OCI-LY7 (cell line): ENCODE results near the gene FBXL14. TPM values are rescaled to one million over a fixed set of nuclear protein-coding genes. Genes with fewer than 3 reads are reported as not detected.

ENCODE experiments used
- Bru-seq: library from RNA; stranded (reverse); fragments of 400-500 nt; gene quantifications from one replicate; lab custom pipeline; 2021; lab: Mats Ljungman, UMichigan
- BruChase-seq, 2 experiments: library from RNA; stranded (reverse); fragments of 400-500 nt; gene quantifications; one replicate each; lab custom pipeline; 2021; lab: Mats Ljungman, UMichigan
- BruUV-seq: library from RNA; stranded (reverse); fragments of 400-500 nt; replicated peaks from 2 replicates; lab custom pipeline; 2021; lab: Mats Ljungman, UMichigan
- CTCF ChIA-PET: fragments of 300-600 bp; sonication (Branson Sonifier 250); formaldehyde crosslinking; loops from one replicate; lab custom pipeline; 2022; ENCODE audit warnings: antibody characterized with exemption; ENCODE audit not compliant: unreplicated experiment; lab: Charles Lee
- POLR2A ChIA-PET: fragments of 300-600 bp; sonication (Branson Sonifier 250); formaldehyde crosslinking; loops from one replicate; lab custom pipeline; 2022; ENCODE audit warnings: antibody characterized with exemption; lab: Charles Lee
- DNase-seq: peaks from one replicate; pipeline ENCODE4 v3.0.0-alpha.2; 2015; ENCODE audit warnings: low spot score
- H2AFZ ChIP-seq: fragments of 200-600 bp; sonication (generic), shearing (Covaris generic); 2 replicates; pipeline ENCODE4 v1.6.1; 2014; ENCODE audit warnings: mild to moderate bottlenecking, antibody characterized with exemption, low read length, moderate library complexity
- H3K27ac ChIP-seq: fragments of 200-600 bp; sonication (generic); 2 replicates; pipeline ENCODE4 v1.5.1; 2014; ENCODE audit warnings: mixed run types, low read depth, mild to moderate bottlenecking, moderate library complexity, low read length, inconsistent platforms; ENCODE audit not compliant: poor library complexity, severe bottlenecking
- H3K36me3 ChIP-seq: fragments of 200-600 bp; sonication (generic); 2 replicates; pipeline ENCODE4 v1.6.1; 2014; ENCODE audit warnings: mild to moderate bottlenecking, antibody characterized with exemption, low read length, moderate library complexity, mixed read lengths; ENCODE audit not compliant: insufficient read depth
- H3K4me1 ChIP-seq: fragments of 200-600 bp; sonication (generic); 2 replicates; pipeline ENCODE4 v1.5.1; 2014; ENCODE audit warnings: mild to moderate bottlenecking, low read length; ENCODE audit not compliant: insufficient read depth, poor library complexity, severe bottlenecking
- H3K4me2 ChIP-seq: fragments of 200-600 bp; sonication (generic); 2 replicates; pipeline ENCODE4 v1.6.1; 2014; ENCODE audit warnings: mild to moderate bottlenecking, low read length
- H3K4me3 ChIP-seq: fragments of 200-600 bp; sonication (generic); 2 replicates; pipeline ENCODE4 v1.5.1; 2014; ENCODE audit warnings: mild to moderate bottlenecking, low read depth, low read length; ENCODE audit not compliant: poor library complexity, severe bottlenecking
- H3K79me2 ChIP-seq: fragments of 200-600 bp; sonication (generic); 2 replicates; pipeline ENCODE4 v1.6.1; 2016; ENCODE audit warnings: low read depth, mild to moderate bottlenecking, low read length, moderate library complexity, mixed read lengths; ENCODE audit not compliant: insufficient read depth
- H3K9me2 ChIP-seq: fragments of 200-600 bp; sonication (generic); 2 replicates; pipeline ENCODE4 v1.6.1; 2016; ENCODE audit warnings: mild to moderate bottlenecking, low read length, mixed read lengths; ENCODE audit not compliant: insufficient read depth
- H3K9me3 ChIP-seq: fragments of 200-600 bp; sonication (generic); 2 replicates; pipeline ENCODE4 v1.6.1; 2014; ENCODE audit warnings: mild to moderate bottlenecking, mixed run types, low read length, mixed read lengths
- H4K20me1 ChIP-seq: fragments of 200-600 bp; sonication (generic); 2 replicates; pipeline ENCODE4 v1.6.1; 2014; ENCODE audit warnings: mild to moderate bottlenecking, antibody characterized with exemption, low read length, moderate library complexity, mixed read lengths; ENCODE audit not compliant: insufficient read depth
- EZH2phosphoT487 ChIP-seq: fragments of 200-600 bp; sonication (generic); IDR thresholded peaks from 2 replicates; pipeline ENCODE4 v1.6.1; 2018; ENCODE audit warnings: low read depth, borderline replicate concordance, mild to moderate bottlenecking, mixed run types, antibody characterized with exemption, low read length, moderate library complexity, mixed read lengths
- intact Hi-C: fragments of 100-400 bp; cut with micrococcal nuclease; formaldehyde crosslinking; loops from one replicate; pipeline ENCODE4 v1.10.0; 2022; ENCODE audit not compliant: unreplicated experiment
- long read RNA-seq: library from polyadenylated mRNA; stranded (forward); transcript quantifications from one replicate; pipeline ENCODE4 v2.0.0, GENCODE V29; 2022
- total RNA-seq, 2 experiments: library from RNA; depleted of rRNA in 1 of 2; stranded (reverse); fragments of >200 nt in 1 of 2; shearing (Covaris generic) in 1 of 2; gene quantifications; 2 replicates each; pipeline ENCODE4 v1.2.3, GENCODE V29; 2014 to 2022
- TF ChIP-seq, protein P1 (sequence below): fragments of 200-600 bp; sonication (generic); conservative IDR thresholded peaks from 2 replicates; pipeline ENCODE4 v1.5.1; 2014; ENCODE audit warnings: mild to moderate bottlenecking, antibody characterized with exemption, low read length, moderate library complexity, mixed read lengths

The FBXL14 gene, protein sequence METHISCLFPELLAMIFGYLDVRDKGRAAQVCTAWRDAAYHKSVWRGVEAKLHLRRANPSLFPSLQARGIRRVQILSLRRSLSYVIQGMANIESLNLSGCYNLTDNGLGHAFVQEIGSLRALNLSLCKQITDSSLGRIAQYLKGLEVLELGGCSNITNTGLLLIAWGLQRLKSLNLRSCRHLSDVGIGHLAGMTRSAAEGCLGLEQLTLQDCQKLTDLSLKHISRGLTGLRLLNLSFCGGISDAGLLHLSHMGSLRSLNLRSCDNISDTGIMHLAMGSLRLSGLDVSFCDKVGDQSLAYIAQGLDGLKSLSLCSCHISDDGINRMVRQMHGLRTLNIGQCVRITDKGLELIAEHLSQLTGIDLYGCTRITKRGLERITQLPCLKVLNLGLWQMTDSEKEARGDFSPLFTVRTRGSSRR
- total RNA-seq (2014; rRNA removed; shearing (Covaris generic)), result 45.5 and 46.2 TPM in 2 replicates
- 33.4 and 37.4 TPM in 2 replicates for total RNA-seq (2022)
- percentile 59 among the genes with signal in this experiment for Bru-seq, nascent RNA
- BruChase-seq, experiment 1, labeled RNA remaining after a 6-hour chase, result percentile 58 among the genes with signal in this experiment
- BruChase-seq, experiment 2, labeled RNA remaining after a 2-hour chase, result percentile 78 among the genes with signal in this experiment
- long read RNA-seq, transcript FBXL14-201 (2 exons, 2,111 nt), result major isoform, 7 of 213 reads
- long read RNA-seq, partial matches to known transcripts, result 0 of 213 reads
- long read RNA-seq, other reads (novel, unspliced or antisense), result 206 of 213 reads

DNA sequence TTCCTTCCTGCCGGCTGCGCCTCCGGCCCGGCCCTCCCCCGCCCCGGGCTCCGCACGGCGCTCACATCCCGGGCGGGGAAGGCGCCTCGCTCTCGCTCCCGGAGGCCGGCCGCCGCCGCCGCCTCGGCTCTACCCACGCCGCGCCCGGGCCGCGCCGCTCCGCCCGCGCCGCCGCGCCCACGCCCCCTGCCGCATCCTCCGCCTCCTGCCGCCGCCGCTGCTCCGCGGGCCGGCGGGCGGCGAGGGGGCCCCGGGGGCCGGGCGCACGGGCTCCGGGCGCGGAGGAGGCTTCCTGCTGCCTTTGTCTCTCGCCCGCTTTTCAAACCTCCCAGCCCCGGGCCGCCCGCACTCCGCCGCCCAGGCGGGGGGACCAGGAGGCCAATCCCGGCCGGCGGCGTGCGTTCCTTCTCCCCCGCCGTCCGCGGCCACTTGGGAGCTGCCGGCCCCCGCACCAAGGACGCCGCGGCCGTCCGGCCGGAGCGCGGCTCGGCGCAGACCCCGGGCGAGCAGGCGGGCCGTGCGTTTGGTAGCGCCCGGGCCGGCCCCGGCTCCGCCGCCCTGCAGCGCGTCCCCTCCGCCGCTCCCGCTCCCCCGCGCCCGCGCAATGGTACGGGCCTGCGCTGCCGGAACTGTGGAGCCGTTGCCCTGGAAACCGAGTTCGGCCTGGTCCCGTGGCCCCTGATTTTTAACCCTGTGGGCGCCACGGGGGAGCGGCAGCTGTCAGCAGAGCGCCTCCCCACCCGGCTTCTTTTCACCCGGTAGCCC is at the start of gene FBXL14:
FBXL14 (minus strand) TSS at position 321 of the 765 bp plus-strand sequence. CDS start 515 bp downstream, outside the sequence.
- peak within 1 kb of the TSS; percentile 86 for H3K4me3 ChIP-seq
- H4K20me1 ChIP-seq, result peaks cover 26% of the 10 kb centered on the region
- no peaks in the 10 kb centered on the region for H3K9me3 ChIP-seq
- H2AFZ ChIP-seq, result peak within 1 kb of the TSS; percentile 89
- intact Hi-C loops, result loop anchor here (5.0 to 10.0 kb wide), 4 partner anchors 387 to 840 kb away; partner anchors contain the start of genes ERC1, RAD52 and WNK1
- CTCF ChIA-PET, result interaction anchor here (0.6 kb wide), 1 partner anchor 614 kb away, joined by 4 read pairs; no protein-coding TSS in a partner anchor
- H3K36me3 ChIP-seq, result peaks cover 34% of the 10 kb centered on the region
- peak; percentile 97 for DNase-seq
- H3K4me2 ChIP-seq, result peak within 1 kb of the TSS; percentile 95
- peak within 1 kb of the TSS; percentile 80 for H3K27ac ChIP-seq
- TF ChIP-seq EZH2phosphoT487, result no peak
- TF ChIP-seq, protein P1, sequence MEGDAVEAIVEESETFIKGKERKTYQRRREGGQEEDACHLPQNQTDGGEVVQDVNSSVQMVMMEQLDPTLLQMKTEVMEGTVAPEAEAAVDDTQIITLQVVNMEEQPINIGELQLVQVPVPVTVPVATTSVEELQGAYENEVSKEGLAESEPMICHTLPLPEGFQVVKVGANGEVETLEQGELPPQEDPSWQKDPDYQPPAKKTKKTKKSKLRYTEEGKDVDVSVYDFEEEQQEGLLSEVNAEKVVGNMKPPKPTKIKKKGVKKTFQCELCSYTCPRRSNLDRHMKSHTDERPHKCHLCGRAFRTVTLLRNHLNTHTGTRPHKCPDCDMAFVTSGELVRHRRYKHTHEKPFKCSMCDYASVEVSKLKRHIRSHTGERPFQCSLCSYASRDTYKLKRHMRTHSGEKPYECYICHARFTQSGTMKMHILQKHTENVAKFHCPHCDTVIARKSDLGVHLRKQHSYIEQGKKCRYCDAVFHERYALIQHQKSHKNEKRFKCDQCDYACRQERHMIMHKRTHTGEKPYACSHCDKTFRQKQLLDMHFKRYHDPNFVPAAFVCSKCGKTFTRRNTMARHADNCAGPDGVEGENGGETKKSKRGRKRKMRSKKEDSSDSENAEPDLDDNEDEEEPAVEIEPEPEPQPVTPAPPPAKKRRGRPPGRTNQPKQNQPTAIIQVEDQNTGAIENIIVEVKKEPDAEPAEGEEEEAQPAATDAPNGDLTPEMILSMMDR, result no peak
- no peaks in the 10 kb centered on the region for H3K9me2 ChIP-seq
- H3K79me2 ChIP-seq, result peaks cover 55% of the 10 kb centered on the region
- peaks cover 38% of the 10 kb centered on the region for H3K4me1 ChIP-seq
- no TSS peak for BruUV-seq
- POLR2A ChIA-PET, result interaction anchor here (2.3 kb wide), 1 partner anchor 8 kb away, joined by 31 read pairs; no protein-coding TSS in a partner anchor

DNA sequence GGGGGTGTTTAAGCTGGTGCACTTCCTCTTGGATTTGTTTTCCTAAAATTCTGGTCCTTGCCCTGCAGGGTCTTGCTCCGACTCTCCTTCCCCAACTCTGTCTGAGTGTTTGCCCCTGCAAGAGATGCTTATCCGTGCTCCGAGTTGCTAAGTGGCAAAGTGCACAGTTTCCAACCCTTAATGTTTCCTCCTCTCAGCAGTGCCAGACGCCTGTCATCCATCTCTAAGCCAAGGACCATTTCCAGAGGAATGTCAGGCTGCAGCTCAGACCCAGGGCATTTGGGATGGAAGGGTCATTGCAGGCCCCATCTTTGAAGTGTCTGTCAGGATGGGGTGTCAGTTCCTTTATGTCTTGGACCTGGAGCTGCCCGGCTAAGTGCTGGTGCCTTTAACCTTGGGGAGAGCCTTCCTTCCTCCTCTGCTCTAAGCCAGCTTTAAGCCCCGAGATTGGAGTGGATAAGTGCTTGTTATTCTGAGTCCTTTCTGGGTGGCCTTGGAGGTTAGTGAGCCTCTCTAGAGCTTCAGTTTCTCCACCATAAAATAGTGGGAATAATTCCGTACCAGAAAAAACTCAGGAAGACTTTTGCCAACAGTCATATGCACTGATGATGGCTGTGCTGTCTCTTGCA is 49.6 kb upstream of the FBXL14 start:
- POLR2A ChIA-PET, result no interaction called here

More for the DNA sequence above, 49.6 kb upstream of the FBXL14 start:
- Histone ChIP-seq H3K4me3 (no peak overlapping the region), H3K36me3 (no peaks in the 10 kb centered on the region), H3K27ac (no peak overlapping the region), H3K79me2 (no peaks in the 10 kb centered on the region), H3K4me1 (no peaks in the 10 kb centered on the region), H2AFZ (no peak overlapping the region), H3K4me2 (no peak overlapping the region), H3K9me3 (no peaks in the 10 kb centered on the region), H4K20me1 (no peaks in the 10 kb centered on the region), H3K9me2 (no peaks in the 10 kb centered on the region)
- CTCF ChIA-PET, result no interaction called here
- intact Hi-C loops, result no loop called here
- TF ChIP-seq EZH2phosphoT487, result no peak
- TF ChIP-seq, protein P1, result no peak
- BruUV-seq, result no TSS peak
- no peak for DNase-seq
